Measurements from ENCODE around the gene BCAP29.

The BCAP29 gene

DNA sequence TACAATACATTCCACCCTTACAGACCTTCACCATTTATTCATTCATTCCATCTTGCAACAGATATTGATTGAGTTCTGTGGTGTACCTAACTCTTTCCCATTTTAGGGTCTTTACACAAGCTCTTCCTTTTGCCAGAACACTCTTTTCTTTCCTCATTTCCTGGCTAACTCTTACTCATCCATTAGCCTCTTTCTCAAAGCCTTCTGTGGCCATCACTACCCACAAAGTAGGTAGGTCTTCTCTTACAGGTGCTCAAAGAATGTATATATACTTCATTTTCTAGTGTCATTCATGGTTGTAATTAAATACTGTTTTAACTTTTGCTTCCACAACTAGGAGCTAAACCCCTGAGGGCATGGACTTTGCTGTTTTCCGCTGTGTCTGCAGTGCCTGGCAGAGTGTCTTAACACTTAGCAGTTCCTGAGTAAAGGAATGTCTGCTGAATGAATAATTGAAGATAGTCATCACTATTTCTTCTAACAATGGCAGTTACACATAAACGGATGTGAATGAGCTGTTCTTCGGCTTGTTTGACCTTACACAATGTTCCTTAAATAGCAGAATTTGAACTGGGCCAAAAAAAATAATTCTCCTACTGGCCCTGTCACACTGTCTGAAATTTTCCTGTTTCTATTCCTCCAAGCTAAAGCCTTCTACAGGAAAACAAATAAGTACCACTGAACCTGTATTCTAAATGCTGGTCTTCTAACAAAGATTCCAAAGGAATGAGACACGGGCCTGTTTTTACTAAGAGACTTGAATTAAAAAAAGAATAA, 15.1 kb downstream of the BCAP29 start:
- no peak overlapping the region for H3K4me3 ChIP-seq (ENCODE audit: low read depth, low read length)
- TF ChIP-seq, protein P1, sequence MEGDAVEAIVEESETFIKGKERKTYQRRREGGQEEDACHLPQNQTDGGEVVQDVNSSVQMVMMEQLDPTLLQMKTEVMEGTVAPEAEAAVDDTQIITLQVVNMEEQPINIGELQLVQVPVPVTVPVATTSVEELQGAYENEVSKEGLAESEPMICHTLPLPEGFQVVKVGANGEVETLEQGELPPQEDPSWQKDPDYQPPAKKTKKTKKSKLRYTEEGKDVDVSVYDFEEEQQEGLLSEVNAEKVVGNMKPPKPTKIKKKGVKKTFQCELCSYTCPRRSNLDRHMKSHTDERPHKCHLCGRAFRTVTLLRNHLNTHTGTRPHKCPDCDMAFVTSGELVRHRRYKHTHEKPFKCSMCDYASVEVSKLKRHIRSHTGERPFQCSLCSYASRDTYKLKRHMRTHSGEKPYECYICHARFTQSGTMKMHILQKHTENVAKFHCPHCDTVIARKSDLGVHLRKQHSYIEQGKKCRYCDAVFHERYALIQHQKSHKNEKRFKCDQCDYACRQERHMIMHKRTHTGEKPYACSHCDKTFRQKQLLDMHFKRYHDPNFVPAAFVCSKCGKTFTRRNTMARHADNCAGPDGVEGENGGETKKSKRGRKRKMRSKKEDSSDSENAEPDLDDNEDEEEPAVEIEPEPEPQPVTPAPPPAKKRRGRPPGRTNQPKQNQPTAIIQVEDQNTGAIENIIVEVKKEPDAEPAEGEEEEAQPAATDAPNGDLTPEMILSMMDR (IDR thresholded peaks at IDR 0.05; ENCODE audit: borderline replicate concordance, insufficient read depth, low read depth, low read length) = no peak

GRCh38 chr7:107596881-107597581, 17.0 kb downstream of the BCAP29 start:
- no peak overlapping the region for H3K4me3 ChIP-seq (ENCODE audit: low read depth, low read length)
- TF ChIP-seq, protein P1 (IDR thresholded peaks at IDR 0.05; ENCODE audit: borderline replicate concordance, insufficient read depth, low read depth, low read length) = no peak

GRCh38 chr7:107597582-107597916, 17.5 kb downstream of the BCAP29 start:
- TF ChIP-seq, protein P1 (IDR thresholded peaks at IDR 0.05; ENCODE audit: borderline replicate concordance, insufficient read depth, low read depth, low read length) = no peak
- no peak overlapping the region for H3K4me3 ChIP-seq (ENCODE audit: low read depth, low read length)

GRCh38 chr7:107597953-107598352, 17.9 kb downstream of the BCAP29 start:
- no peak overlapping the region for H3K4me3 ChIP-seq (ENCODE audit: low read depth, low read length)
- TF ChIP-seq, protein P1 (IDR thresholded peaks at IDR 0.05; ENCODE audit: borderline replicate concordance, insufficient read depth, low read depth, low read length) = no peak

DNA sequence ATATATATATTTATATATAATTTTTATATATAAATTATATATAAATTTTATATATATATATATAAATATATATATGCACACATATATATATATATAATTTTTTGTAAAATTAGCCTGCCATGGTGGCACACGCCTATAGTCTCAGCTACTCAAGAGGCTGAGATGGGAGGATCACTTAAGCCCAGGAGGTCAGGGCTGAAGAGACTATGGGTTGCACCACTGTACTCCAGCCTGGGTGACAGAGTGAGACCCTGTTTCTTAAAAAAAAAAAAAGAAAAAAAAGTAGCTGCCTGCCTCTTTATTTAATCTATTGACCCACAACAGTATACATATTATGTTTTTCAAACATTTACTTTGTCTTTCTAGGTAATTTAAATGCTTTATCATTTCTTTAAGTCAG, 19.2 kb downstream of the BCAP29 start:
- no peak overlapping the region for H3K4me3 ChIP-seq (ENCODE audit: low read depth, low read length)
- TF ChIP-seq, protein P1 (IDR thresholded peaks at IDR 0.05; ENCODE audit: borderline replicate concordance, insufficient read depth, low read depth, low read length) = no peak

GRCh38 chr7:107600816-107601215, 20.8 kb downstream of the BCAP29 start:
- TF ChIP-seq, protein P1 (IDR thresholded peaks at IDR 0.05; ENCODE audit: borderline replicate concordance, insufficient read depth, low read depth, low read length) = no peak
- no peak overlapping the region for H3K4me3 ChIP-seq (ENCODE audit: low read depth, low read length)

Measured in GM12875 (cell line).